Fibroblast of lung (primary cell): Measurements from ENCODE around the gene UBTF. TPM values are rescaled to one million over a fixed set of nuclear protein-coding genes. Genes with fewer than 3 reads are reported as not detected.
"Not testable (repeated sequence)": the region's sequence is repeated elsewhere in the genome, so short reads cannot be mapped to it uniquely, and the experiment has no call there.

Experiments
- DNase-seq, 2 donors: peaks; one replicate each; pipeline versions ENCODE4 v3.0.0 to v3.0.0-alpha.2; 2010; ENCODE audit warnings: low read depth in 2 of 2
- H2AFZ ChIP-seq: 2 replicates; pipeline ENCODE4 v1.5.1; 2012; ENCODE audit warnings: low read length, control low read depth, inconsistent platforms
- H3K27ac ChIP-seq: 2 replicates; pipeline ENCODE4 v1.5.1; 2011; ENCODE audit warnings: low read length, control low read depth; ENCODE audit not compliant: insufficient read depth
- H3K27me3 ChIP-seq: 2 replicates; pipeline ENCODE4 v1.5.1; 2011; ENCODE audit warnings: mild to moderate bottlenecking, low read length; ENCODE audit not compliant: control insufficient read depth, insufficient read depth
- H3K36me3 ChIP-seq: 2 replicates; pipeline ENCODE4 v1.5.1; 2011; ENCODE audit warnings: low read length; ENCODE audit not compliant: control insufficient read depth, insufficient read depth
- H3K4me1 ChIP-seq: 2 replicates; pipeline ENCODE4 v1.5.1; 2011; ENCODE audit warnings: low read length; ENCODE audit not compliant: control insufficient read depth, insufficient read depth; ENCODE audit errors: extremely low read depth
- H3K4me2 ChIP-seq: 2 replicates; pipeline ENCODE4 v1.5.1; 2011; ENCODE audit warnings: low read length, control low read depth; ENCODE audit not compliant: insufficient read depth; ENCODE audit errors: extremely low read depth
- H3K4me3 ChIP-seq, 4 experiments: fragments of 200-600 bp in 1 of 4; sonication (generic) in 1 of 4; replicated peaks in 1 of 4; 2 replicates each; pipeline ENCODE4 v1.5.1; 2011 to 2016; ENCODE audit warnings: low read length in 4 of 4, low read depth in 3 of 4, mild to moderate bottlenecking in 3 of 4, control low read depth in 2 of 4, inconsistent platforms in 1 of 4, mixed read lengths in 1 of 4; ENCODE audit not compliant: insufficient read depth in 1 of 4; ENCODE audit errors: control extremely low read depth in 1 of 4
- H3K79me2 ChIP-seq: 2 replicates; pipeline ENCODE4 v1.5.1; 2012; ENCODE audit warnings: mild to moderate bottlenecking, low read length, inconsistent platforms; ENCODE audit not compliant: control insufficient read depth, insufficient read depth
- H3K9ac ChIP-seq: 2 replicates; pipeline ENCODE4 v1.5.1; 2011; ENCODE audit warnings: mild to moderate bottlenecking, low read length, control low read depth; ENCODE audit not compliant: insufficient read depth
- H3K9me3 ChIP-seq: 2 replicates; pipeline ENCODE4 v1.5.1; 2012; ENCODE audit warnings: low read depth, low read length; ENCODE audit not compliant: control insufficient read depth, insufficient read depth
- H4K20me1 ChIP-seq: 2 replicates; pipeline ENCODE4 v1.5.1; 2011; ENCODE audit warnings: low read length; ENCODE audit not compliant: control insufficient read depth, insufficient read depth; ENCODE audit errors: extremely low read depth
- CTCF ChIP-seq, 2 donors: IDR thresholded peaks in 1 of 2; conservative IDR thresholded peaks in 1 of 2; 1 replicate in 1 of 2; 2 replicates in 1 of 2; pipeline ENCODE4 v1.5.1; 2011 to 2012; ENCODE audit warnings: low read length in 2 of 2, control low read depth in 1 of 2, inconsistent platforms in 1 of 2, low read depth in 1 of 2, mild to moderate bottlenecking in 1 of 2
- EZH2 ChIP-seq: IDR thresholded peaks from 2 replicates; pipeline ENCODE4 v1.5.1; 2012; ENCODE audit warnings: low read length, control low read depth, mild to moderate bottlenecking; ENCODE audit errors: missing control alignments
- polyA plus RNA-seq, 2 donors: library from polyadenylated mRNA; depleted of rRNA in 1 of 2; stranded (reverse) in 1 of 2; unstranded in 1 of 2; fragments of >200 nt; gene quantifications; 2 replicates each; pipeline ENCODE4 v1.2.1, GENCODE V29; 2011 to 2012; ENCODE audit warnings: missing spikeins in 1 of 2
- total RNA-seq: library from RNA; depleted of rRNA; stranded (reverse); fragments of >200 nt; gene quantifications from 2 replicates; pipeline ENCODE4 v1.2.1, GENCODE V29; 2014

Gene UBTF
- total and polyA plus RNA-seq, 2 donors (not counting 1 experiment from before 2014, with no cell fraction given) = 25.1 to 42.1 TPM

- H3K9me3 ChIP-seq = no peaks in the 10 kb centered on the region
- TF ChIP-seq CTCF (conservative IDR thresholded peaks at IDR 0.05 in 1 of 2, IDR thresholded peaks at IDR 0.05 in 1 of 2; ENCODE audit: low read depth in 1 of 2, low read length in 2 of 2) (no peak), EZH2 (no peak)
These were observed 21.7 kb upstream of the UBTF start for GRCh38 chr17:44241106-44241624.

GRCh38 chr17:44237886-44238285 lies 18.4 kb upstream of the UBTF start:
- not testable (repeated sequence) for H3K79me2 ChIP-seq

More at GRCh38 chr17:44241106-44241624, 21.7 kb upstream of the UBTF start:
- DNase-seq = no peak
- Histone ChIP-seq H3K4me3 (no peak overlapping the region), H4K20me1 (no peaks in the 10 kb centered on the region), H3K36me3 (no peaks in the 10 kb centered on the region), H3K79me2 (no peaks in the 10 kb centered on the region), H3K27me3 (no peaks in the 10 kb centered on the region), H3K27ac (no peak overlapping the region), H3K4me2 (no peak overlapping the region), H3K9ac (no peak overlapping the region), H3K4me1 (no peaks in the 10 kb centered on the region), H2AFZ (no peak overlapping the region)

GRCh38 chr17:44236444-44236991 lies 17.0 kb upstream of the UBTF start:
- no peaks in the 10 kb centered on the region for H3K9me3 ChIP-seq
- H4K20me1 ChIP-seq = no peaks in the 10 kb centered on the region
- DNase-seq = no peak
- no peaks in the 10 kb centered on the region for H3K79me2 ChIP-seq
- H3K9ac ChIP-seq = no peak overlapping the region
- TF ChIP-seq EZH2 = no peak
- TF ChIP-seq CTCF (conservative IDR thresholded peaks at IDR 0.05 in 1 of 2, IDR thresholded peaks at IDR 0.05 in 1 of 2; ENCODE audit: low read depth in 1 of 2, low read length in 2 of 2) = no peak
- H3K4me2 ChIP-seq = no peak overlapping the region
- no peak overlapping the region for H3K27ac ChIP-seq
- H2AFZ ChIP-seq = no peak overlapping the region
- no peaks in the 10 kb centered on the region for H3K36me3 ChIP-seq
- H3K4me3 ChIP-seq = no peak overlapping the region
- no peaks in the 10 kb centered on the region for H3K4me1 ChIP-seq
- no peaks in the 10 kb centered on the region for H3K27me3 ChIP-seq

More at GRCh38 chr17:44237886-44238285, 18.4 kb upstream of the UBTF start:
- H2AFZ ChIP-seq, H3K9ac ChIP-seq, H3K4me2 ChIP-seq, H4K20me1 ChIP-seq, H3K27ac ChIP-seq, H3K9me3 ChIP-seq, H3K4me3 ChIP-seq, H3K27me3 ChIP-seq, H3K36me3 ChIP-seq, DNase-seq, H3K4me1 ChIP-seq: not testable (repeated sequence)
